Liver (tissue), 3 donors: ENCODE results near the gene CEACAM19.
A peak's percentile ranks its signal among the peaks of the same experiment; 100 is the strongest.

Source experiments
- GABPA ChIP-seq, 2 donors: IDR thresholded peaks in 1 of 2; conservative IDR thresholded peaks in 1 of 2; 2 replicates each; pipeline ENCODE4 v1.6.1; 2016; ENCODE audit warnings: antibody characterized with exemption in 2 of 2, mild to moderate bottlenecking in 1 of 2, moderate library complexity in 1 of 2
- JUND ChIP-seq, 2 donors: IDR thresholded peaks; 2 replicates each; pipeline ENCODE4 v1.6.1; 2016; ENCODE audit warnings: antibody characterized with exemption in 2 of 2
- RAD21 ChIP-seq, 2 donors: IDR thresholded peaks; 2 replicates each; pipeline ENCODE4 v1.6.1; 2016; ENCODE audit warnings: antibody characterized with exemption in 2 of 2, mild to moderate bottlenecking in 2 of 2
- RXRA ChIP-seq, 2 donors: IDR thresholded peaks; 2 replicates each; pipeline ENCODE4 v1.6.1; 2017 to 2018; ENCODE audit warnings: antibody characterized with exemption in 2 of 2, mild to moderate bottlenecking in 1 of 2
- TAF1 ChIP-seq: conservative IDR thresholded peaks from 2 replicates; pipeline ENCODE4 v1.6.1; 2016; ENCODE audit warnings: antibody characterized with exemption, mild to moderate bottlenecking
- YY1 ChIP-seq: IDR thresholded peaks from 2 replicates; pipeline ENCODE4 v1.6.1; 2016; ENCODE audit warnings: antibody characterized with exemption, mild to moderate bottlenecking
- TF ChIP-seq, protein P1 (sequence below): fragments of 150-350 bp; IDR thresholded peaks from 2 replicates; pipeline ENCODE4 v1.5.1; 2017; ENCODE audit warnings: improper control_type of control experiment, low read depth, low read length; ENCODE audit not compliant: missing input control
- TF ChIP-seq, protein P2 (sequence below): IDR thresholded peaks from 2 replicates; pipeline ENCODE4 v1.6.1; 2016; ENCODE audit warnings: antibody characterized with exemption
- TF ChIP-seq, protein P3 (sequence below): IDR thresholded peaks from 2 replicates; pipeline ENCODE4 v1.6.1; 2016; ENCODE audit warnings: antibody characterized with exemption
- TF ChIP-seq, protein P4 (sequence below): IDR thresholded peaks from 2 replicates; pipeline ENCODE4 v1.6.1; 2016; ENCODE audit warnings: antibody characterized with exemption, mild to moderate bottlenecking
- donor health status: healthy.
- donor health status: healthy.

DNA sequence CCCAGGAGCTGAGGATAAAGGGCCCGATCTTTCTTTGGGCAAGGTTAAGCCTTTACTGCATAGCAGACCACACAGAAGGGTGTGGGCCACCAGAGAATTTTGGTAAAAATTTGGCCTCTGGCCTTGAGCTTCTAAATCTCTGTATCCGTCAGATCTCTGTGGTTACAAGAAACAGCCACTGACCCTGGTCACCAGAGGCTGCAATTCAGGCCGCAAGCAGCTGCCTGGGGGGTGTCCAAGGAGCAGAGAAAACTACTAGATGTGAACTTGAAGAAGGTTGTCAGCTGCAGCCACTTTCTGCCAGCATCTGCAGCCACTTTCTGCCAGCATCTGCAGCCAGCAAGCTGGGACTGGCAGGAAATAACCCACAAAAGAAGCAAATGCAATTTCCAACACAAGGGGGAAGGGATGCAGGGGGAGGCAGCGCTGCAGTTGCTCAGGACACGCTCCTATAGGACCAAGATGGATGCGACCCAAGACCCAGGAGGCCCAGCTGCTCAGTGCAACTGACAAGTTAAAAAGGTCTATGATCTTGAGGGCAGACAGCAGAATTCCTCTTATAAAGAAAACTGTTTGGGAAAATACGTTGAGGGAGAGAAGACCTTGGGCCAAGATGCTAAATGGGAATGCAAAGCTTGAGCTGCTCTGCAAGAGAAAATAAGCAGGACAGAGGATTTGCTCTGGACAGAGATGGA is 8.4 kb upstream of the CEACAM19 start:
- TF ChIP-seq, protein P1, sequence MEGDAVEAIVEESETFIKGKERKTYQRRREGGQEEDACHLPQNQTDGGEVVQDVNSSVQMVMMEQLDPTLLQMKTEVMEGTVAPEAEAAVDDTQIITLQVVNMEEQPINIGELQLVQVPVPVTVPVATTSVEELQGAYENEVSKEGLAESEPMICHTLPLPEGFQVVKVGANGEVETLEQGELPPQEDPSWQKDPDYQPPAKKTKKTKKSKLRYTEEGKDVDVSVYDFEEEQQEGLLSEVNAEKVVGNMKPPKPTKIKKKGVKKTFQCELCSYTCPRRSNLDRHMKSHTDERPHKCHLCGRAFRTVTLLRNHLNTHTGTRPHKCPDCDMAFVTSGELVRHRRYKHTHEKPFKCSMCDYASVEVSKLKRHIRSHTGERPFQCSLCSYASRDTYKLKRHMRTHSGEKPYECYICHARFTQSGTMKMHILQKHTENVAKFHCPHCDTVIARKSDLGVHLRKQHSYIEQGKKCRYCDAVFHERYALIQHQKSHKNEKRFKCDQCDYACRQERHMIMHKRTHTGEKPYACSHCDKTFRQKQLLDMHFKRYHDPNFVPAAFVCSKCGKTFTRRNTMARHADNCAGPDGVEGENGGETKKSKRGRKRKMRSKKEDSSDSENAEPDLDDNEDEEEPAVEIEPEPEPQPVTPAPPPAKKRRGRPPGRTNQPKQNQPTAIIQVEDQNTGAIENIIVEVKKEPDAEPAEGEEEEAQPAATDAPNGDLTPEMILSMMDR = no peak
- TF ChIP-seq, protein P2, sequence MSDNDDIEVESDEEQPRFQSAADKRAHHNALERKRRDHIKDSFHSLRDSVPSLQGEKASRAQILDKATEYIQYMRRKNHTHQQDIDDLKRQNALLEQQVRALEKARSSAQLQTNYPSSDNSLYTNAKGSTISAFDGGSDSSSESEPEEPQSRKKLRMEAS = no peak
- TF ChIP-seq GABPA (IDR thresholded peaks at IDR 0.05 in 1 of 2, conservative IDR thresholded peaks at IDR 0.05 in 1 of 2) = no peak
- no peak for TF ChIP-seq YY1
- TF ChIP-seq, protein P3, sequence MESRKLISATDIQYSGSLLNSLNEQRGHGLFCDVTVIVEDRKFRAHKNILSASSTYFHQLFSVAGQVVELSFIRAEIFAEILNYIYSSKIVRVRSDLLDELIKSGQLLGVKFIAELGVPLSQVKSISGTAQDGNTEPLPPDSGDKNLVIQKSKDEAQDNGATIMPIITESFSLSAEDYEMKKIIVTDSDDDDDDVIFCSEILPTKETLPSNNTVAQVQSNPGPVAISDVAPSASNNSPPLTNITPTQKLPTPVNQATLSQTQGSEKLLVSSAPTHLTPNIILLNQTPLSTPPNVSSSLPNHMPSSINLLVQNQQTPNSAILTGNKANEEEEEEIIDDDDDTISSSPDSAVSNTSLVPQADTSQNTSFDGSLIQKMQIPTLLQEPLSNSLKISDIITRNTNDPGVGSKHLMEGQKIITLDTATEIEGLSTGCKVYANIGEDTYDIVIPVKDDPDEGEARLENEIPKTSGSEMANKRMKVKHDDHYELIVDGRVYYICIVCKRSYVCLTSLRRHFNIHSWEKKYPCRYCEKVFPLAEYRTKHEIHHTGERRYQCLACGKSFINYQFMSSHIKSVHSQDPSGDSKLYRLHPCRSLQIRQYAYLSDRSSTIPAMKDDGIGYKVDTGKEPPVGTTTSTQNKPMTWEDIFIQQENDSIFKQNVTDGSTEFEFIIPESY = no peak
- no peak for TF ChIP-seq JUND (IDR thresholded peaks at IDR 0.05)
- TF ChIP-seq RAD21 (IDR thresholded peaks at IDR 0.05) = no peak
- peak in 1 of 2 donors; percentile 16 for TF ChIP-seq RXRA (IDR thresholded peaks at IDR 0.05)
- TF ChIP-seq, protein P4, sequence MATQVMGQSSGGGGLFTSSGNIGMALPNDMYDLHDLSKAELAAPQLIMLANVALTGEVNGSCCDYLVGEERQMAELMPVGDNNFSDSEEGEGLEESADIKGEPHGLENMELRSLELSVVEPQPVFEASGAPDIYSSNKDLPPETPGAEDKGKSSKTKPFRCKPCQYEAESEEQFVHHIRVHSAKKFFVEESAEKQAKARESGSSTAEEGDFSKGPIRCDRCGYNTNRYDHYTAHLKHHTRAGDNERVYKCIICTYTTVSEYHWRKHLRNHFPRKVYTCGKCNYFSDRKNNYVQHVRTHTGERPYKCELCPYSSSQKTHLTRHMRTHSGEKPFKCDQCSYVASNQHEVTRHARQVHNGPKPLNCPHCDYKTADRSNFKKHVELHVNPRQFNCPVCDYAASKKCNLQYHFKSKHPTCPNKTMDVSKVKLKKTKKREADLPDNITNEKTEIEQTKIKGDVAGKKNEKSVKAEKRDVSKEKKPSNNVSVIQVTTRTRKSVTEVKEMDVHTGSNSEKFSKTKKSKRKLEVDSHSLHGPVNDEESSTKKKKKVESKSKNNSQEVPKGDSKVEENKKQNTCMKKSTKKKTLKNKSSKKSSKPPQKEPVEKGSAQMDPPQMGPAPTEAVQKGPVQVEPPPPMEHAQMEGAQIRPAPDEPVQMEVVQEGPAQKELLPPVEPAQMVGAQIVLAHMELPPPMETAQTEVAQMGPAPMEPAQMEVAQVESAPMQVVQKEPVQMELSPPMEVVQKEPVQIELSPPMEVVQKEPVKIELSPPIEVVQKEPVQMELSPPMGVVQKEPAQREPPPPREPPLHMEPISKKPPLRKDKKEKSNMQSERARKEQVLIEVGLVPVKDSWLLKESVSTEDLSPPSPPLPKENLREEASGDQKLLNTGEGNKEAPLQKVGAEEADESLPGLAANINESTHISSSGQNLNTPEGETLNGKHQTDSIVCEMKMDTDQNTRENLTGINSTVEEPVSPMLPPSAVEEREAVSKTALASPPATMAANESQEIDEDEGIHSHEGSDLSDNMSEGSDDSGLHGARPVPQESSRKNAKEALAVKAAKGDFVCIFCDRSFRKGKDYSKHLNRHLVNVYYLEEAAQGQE = no peak
- TF ChIP-seq TAF1 = no peak
